ENCODE results near the gene TMEM8B. TPM values are rescaled to one million over a fixed set of nuclear protein-coding genes. Genes with fewer than 3 reads are reported as not detected.

The TMEM8B gene
- total and polyA plus RNA-seq, 2 of the 8 experiments (the other 6 are each of a cell fraction or from before 2014, with no cell fraction given), result 7.5 to 10.4 TPM

DNA sequence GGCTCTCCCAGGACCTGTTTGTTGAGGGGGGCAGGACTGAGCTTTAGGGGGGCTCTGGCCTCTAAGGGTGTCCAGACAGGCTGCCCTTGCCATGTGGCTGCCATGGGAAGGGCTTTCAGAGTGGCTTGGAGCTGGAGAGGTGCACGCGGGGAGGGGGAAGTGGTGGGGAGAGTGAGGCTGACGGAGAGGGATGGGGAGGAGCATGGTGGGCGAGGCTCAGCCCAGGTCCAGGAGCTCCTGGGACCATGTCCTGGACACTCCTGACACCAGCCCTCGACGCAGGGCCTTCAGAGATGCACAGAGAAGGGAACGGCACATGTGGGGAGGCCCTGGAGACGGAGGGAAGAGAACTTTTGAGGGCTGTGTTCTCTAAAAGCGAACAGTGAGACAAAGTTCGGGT, 82.7 kb downstream of the TMEM8B start (continued):
- TF ChIP-seq, protein P1, sequence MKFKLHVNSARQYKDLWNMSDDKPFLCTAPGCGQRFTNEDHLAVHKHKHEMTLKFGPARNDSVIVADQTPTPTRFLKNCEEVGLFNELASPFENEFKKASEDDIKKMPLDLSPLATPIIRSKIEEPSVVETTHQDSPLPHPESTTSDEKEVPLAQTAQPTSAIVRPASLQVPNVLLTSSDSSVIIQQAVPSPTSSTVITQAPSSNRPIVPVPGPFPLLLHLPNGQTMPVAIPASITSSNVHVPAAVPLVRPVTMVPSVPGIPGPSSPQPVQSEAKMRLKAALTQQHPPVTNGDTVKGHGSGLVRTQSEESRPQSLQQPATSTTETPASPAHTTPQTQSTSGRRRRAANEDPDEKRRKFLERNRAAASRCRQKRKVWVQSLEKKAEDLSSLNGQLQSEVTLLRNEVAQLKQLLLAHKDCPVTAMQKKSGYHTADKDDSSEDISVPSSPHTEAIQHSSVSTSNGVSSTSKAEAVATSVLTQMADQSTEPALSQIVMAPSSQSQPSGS (IDR thresholded peaks at IDR 0.05; ENCODE audit: low read length), result no peak
